Central memory CD8-positive, alpha-beta T cell (primary cell): Measurements from ENCODE around the gene OGFRL1.
A peak's percentile ranks its signal among the peaks of the same experiment; 100 is the strongest.
"Not testable (repeated sequence)": the region's sequence is repeated elsewhere in the genome, so short reads cannot be mapped to it uniquely, and the experiment has no call there.

ENCODE experiments used
- ATAC-seq: fragments of 150-1000 bp; cut with Tn5 transposase; replicated peaks from 2 replicates; pipeline ENCODE4 v1.10.0; 2022; ENCODE audit warnings: mild to moderate bottlenecking, moderate FRiP score, moderate number of reproducible peaks; ENCODE audit not compliant: poor library complexity, severe bottlenecking; ENCODE audit errors: extremely low read depth
- DNase-seq, 2 donors: peaks; one replicate each; pipeline ENCODE4 v3.0.0; 2021; ENCODE audit warnings: low spot score in 2 of 2
- H3K27ac Mint-ChIP-seq: one replicate; pipeline ENCODE4 v1.8.0; 2022; ENCODE audit warnings: low read depth, mild to moderate bottlenecking, moderate library complexity, mixed read lengths
- H3K27me3 Mint-ChIP-seq: one replicate; pipeline ENCODE4 v1.8.0; 2022; ENCODE audit warnings: mixed read lengths
- H3K36me3 Mint-ChIP-seq: one replicate; pipeline ENCODE4 v1.8.0; 2022; ENCODE audit warnings: mild to moderate bottlenecking, moderate library complexity, mixed read lengths; ENCODE audit not compliant: insufficient read depth
- H3K4me1 Mint-ChIP-seq: one replicate; pipeline ENCODE4 v1.8.0; 2022; ENCODE audit warnings: mixed read lengths
- H3K4me3 Mint-ChIP-seq: one replicate; pipeline ENCODE4 v1.8.0; 2022; ENCODE audit warnings: mild to moderate bottlenecking, moderate library complexity, mixed read lengths
- H3K9me3 Mint-ChIP-seq: one replicate; pipeline ENCODE4 v1.8.0; 2022; ENCODE audit warnings: mixed read lengths

The OGFRL1 gene

GRCh38 chr6:71259888-71260604, 28.6 kb upstream of the OGFRL1 start:
- Mint-ChIP-seq H3K9me3 (no peaks in the 10 kb centered on the region), H3K36me3 (no peaks in the 10 kb centered on the region), H3K27ac (no peak overlapping the region), H3K4me3 (no peak overlapping the region), H3K4me1 (no peaks in the 10 kb centered on the region), H3K27me3 (peaks cover 45% of the 10 kb centered on the region)
- no peak for ATAC-seq
- no peak for DNase-seq

GRCh38 chr6:71262914-71263313, 25.7 kb upstream of the OGFRL1 start:
- DNase-seq (no peak), ATAC-seq (no peak)
- Mint-ChIP-seq H3K4me3 (no peak overlapping the region), H3K4me1 (no peaks in the 10 kb centered on the region), H3K36me3 (no peaks in the 10 kb centered on the region), H3K27me3 (peaks cover 28% of the 10 kb centered on the region), H3K9me3 (no peaks in the 10 kb centered on the region), H3K27ac (no peak overlapping the region)

DNA sequence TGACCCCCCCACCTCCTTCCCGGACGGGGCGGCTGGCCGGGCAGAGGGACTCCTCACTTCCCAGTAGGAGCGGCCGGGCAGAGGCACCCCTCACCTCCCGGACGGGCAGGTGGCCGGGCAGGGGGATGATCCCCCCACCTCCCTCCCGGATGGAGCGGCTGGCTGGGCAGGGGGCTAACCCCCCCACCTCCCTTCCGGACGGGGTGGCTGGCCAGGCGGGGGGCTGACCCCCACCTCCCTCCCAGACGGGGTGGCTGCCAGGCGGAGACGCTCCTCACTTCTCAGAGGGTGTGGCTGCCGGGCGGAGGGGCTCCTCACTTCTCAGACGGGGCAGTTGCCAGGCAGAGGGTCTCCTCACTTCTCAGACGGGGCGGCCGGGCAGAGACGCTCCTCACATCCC, 22.2 kb upstream of the OGFRL1 start:
- H3K4me3 Mint-ChIP-seq, H3K4me1 Mint-ChIP-seq, H3K27ac Mint-ChIP-seq, DNase-seq, H3K9me3 Mint-ChIP-seq, H3K36me3 Mint-ChIP-seq, ATAC-seq: not testable (repeated sequence)
- peaks cover 22% of the 10 kb centered on the region for H3K27me3 Mint-ChIP-seq

DNA sequence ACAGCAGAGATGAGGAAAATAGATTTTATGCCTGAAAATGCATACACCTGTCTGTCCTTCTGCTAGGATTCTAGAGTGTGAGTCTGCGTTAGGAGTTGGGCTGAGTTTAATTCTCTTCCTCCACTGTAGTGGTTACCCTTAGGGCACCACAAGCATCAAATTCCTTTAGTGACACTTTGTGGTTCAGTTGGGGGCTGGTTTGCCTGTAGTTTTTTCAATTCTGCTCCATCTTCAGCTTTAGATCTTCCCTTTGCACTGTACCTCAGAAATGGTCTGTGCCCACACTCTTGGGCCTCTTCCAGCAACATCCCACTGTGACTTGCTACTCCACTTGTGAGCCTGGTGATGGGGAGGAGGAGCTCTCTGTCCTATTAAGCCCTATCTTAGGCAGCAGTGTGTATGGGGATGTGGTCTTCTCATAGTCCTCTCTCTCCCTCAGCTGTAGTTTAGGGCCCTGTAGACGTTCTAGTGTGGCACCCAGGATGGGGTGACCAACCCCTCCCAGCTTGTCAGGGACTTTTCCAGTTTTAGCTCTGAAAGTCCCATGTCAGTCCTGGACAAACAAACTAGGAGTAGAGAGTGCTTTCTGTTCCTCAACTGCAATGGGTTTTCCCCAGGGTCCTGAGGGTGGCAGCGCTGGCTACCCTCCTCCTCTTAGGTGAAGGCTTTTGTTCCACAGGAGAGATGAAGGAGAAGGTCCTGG, 19.7 kb upstream of the OGFRL1 start:
- H3K4me1 Mint-ChIP-seq = no peaks in the 10 kb centered on the region
- ATAC-seq (no peak), DNase-seq (no peak)
- H3K4me3 Mint-ChIP-seq = no peak overlapping the region
- no peak overlapping the region for H3K27ac Mint-ChIP-seq
- H3K27me3 Mint-ChIP-seq = peaks cover 10% of the 10 kb centered on the region
- no peaks in the 10 kb centered on the region for H3K36me3 Mint-ChIP-seq
- peaks cover 7% of the 10 kb centered on the region for H3K9me3 Mint-ChIP-seq

DNA sequence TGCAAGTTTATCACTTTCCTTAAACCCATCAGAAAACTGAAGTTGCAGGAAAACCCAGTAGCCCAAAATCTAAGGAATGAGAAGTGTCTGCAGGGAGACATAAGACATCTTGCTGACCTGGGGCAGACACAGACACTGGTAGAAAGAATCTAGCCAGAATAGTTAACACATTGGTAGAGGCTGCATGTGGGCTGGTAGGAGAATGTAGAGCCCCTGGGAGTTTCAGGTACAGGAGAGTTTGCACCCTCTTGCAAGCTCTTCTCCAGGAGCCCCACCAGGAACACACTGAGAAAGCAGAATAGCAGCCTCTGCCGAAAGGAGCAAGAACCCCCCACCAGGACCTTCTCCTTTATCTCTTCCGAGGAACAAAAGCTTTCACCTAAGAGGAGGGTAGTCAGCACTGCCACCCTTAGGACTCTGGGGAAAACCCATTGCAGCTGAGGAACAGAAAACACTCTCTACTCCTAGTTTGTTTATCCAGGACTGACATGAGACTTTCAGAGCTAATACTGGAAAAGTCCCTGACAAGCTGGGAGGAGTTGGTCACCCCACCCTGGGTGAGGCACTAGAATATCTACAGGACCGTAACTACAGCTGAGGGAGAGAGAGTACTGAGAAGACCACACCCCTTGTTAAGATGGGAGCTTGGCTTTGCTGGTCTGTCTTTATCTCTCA, 10.5 kb upstream of the OGFRL1 start:
- ATAC-seq (no peak), DNase-seq (no peak)
- no peak overlapping the region for H3K4me3 Mint-ChIP-seq
- H3K36me3 Mint-ChIP-seq = no peaks in the 10 kb centered on the region
- H3K4me1 Mint-ChIP-seq = no peaks in the 10 kb centered on the region
- H3K9me3 Mint-ChIP-seq = no peaks in the 10 kb centered on the region
- no peaks in the 10 kb centered on the region for H3K27me3 Mint-ChIP-seq
- H3K27ac Mint-ChIP-seq = no peak overlapping the region

DNA sequence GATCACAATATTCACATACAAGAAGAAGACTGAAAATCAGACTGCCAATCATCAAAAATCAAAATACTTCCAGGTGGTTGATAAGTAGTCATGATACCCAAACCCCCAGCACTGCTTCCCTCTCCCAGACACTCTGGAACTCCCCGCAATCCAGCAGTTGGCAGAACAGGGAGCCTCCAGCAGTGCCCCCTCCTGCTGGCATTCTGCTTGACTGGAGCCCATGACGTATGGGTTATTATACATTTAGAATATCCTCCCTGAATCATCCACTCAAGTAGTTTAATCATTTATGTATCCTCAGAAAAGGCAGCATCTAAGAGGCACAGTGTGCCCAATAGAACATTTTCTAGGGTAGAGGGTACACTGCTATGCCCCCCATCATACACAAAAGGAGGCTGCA, 9.3 kb upstream of the OGFRL1 start:
- Mint-ChIP-seq H3K9me3 (no peaks in the 10 kb centered on the region), H3K27me3 (no peaks in the 10 kb centered on the region), H3K4me1 (no peaks in the 10 kb centered on the region), H3K36me3 (no peaks in the 10 kb centered on the region), H3K27ac (no peak overlapping the region), H3K4me3 (no peak overlapping the region)
- ATAC-seq (no peak), DNase-seq (no peak)

- Mint-ChIP-seq H3K27ac (no peak overlapping the region), H3K4me3 (no peak overlapping the region), H3K4me1 (no peaks in the 10 kb centered on the region), H3K27me3 (no peaks in the 10 kb centered on the region), H3K36me3 (no peaks in the 10 kb centered on the region), H3K9me3 (no peaks in the 10 kb centered on the region)
- ATAC-seq (no peak), DNase-seq (no peak)
These were observed 8.9 kb upstream of the OGFRL1 start for GRCh38 chr6:71279740-71280139.

- no peaks in the 10 kb centered on the region for H3K36me3 Mint-ChIP-seq
- DNase-seq (no peak), ATAC-seq (no peak)
- H3K9me3 Mint-ChIP-seq = no peaks in the 10 kb centered on the region
- H3K27me3 Mint-ChIP-seq = no peaks in the 10 kb centered on the region
- no peak overlapping the region for H3K4me3 Mint-ChIP-seq
- no peaks in the 10 kb centered on the region for H3K4me1 Mint-ChIP-seq
- H3K27ac Mint-ChIP-seq = no peak overlapping the region
These were observed 7.9 kb upstream of the OGFRL1 start for GRCh38 chr6:71280701-71281100.

DNA sequence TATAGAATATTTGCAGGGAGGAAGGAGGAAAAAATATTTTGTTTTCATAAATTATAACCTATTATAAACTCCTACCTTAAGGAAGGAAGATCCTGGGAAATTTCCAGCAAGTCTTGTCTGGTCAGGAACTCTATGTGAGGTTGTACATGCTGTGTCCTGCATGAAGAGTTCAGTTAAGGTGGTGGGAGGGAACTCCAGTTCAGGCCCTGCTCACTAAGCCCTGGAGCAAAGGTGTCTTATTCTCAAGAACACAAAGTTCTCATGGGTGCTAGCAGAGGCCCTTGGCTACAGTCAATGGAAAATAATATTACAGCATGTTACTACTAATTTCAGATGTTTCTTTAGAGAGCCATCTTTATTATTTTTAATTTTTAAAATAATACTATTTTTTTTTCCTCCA, 3.8 kb upstream of the OGFRL1 start:
- H3K27me3 Mint-ChIP-seq = no peaks in the 10 kb centered on the region
- H3K27ac Mint-ChIP-seq = no peak overlapping the region
- DNase-seq = no peak
- no peak overlapping the region for H3K4me3 Mint-ChIP-seq
- no peak for ATAC-seq
- peaks cover 17% of the 10 kb centered on the region for H3K4me1 Mint-ChIP-seq
- H3K36me3 Mint-ChIP-seq = peaks cover 3% of the 10 kb centered on the region
- H3K9me3 Mint-ChIP-seq = no peaks in the 10 kb centered on the region

- Mint-ChIP-seq H3K4me1 (peaks cover 39% of the 10 kb centered on the region), H3K27me3 (no peaks in the 10 kb centered on the region), H3K4me3 (no peak overlapping the region), H3K27ac (peak overlapping the region; percentile 84), H3K36me3 (peaks cover 3% of the 10 kb centered on the region), H3K9me3 (no peaks in the 10 kb centered on the region)
- DNase-seq (no peak), ATAC-seq (no peak)
These were observed 1.6 kb upstream of the OGFRL1 start for GRCh38 chr6:71287038-71287437.

DNA sequence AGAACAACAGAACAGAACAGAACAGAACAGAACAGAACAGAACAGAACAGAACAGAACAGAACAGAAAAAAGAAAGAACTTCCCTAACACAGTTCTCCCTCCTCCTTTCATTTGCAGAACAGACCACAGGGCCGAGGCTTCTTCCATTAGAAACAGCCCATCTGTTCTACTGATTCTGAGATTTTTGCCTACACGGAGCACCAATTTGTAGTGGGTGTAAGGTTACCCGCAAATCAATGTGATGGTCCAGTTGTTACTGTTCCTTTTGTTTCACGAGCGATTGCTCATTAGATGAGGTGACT, 734 bp upstream of the OGFRL1 start:
- DNase-seq (no peak), ATAC-seq (no peak)
- Mint-ChIP-seq H3K4me3 (peak overlapping the region; percentile 83), H3K27ac (peak overlapping the region; percentile 84), H3K9me3 (no peaks in the 10 kb centered on the region), H3K27me3 (no peaks in the 10 kb centered on the region), H3K4me1 (peaks cover 42% of the 10 kb centered on the region), H3K36me3 (peaks cover 3% of the 10 kb centered on the region)

GRCh38 chr6:71289039-71289801, 609 bp downstream of the OGFRL1 start:
- Mint-ChIP-seq H3K36me3 (peaks cover 10% of the 10 kb centered on the region), H3K4me3 (peak overlapping the region; percentile 83), H3K9me3 (no peaks in the 10 kb centered on the region), H3K27ac (no peak overlapping the region), H3K27me3 (no peaks in the 10 kb centered on the region), H3K4me1 (peaks cover 50% of the 10 kb centered on the region)
- peak in 1 of 2 donors; percentile 21 for DNase-seq
- ATAC-seq = peak; percentile 11
